H9 (cell line): ENCODE measurements around the gene HOXC6. TPM values are rescaled to one million over a fixed set of nuclear protein-coding genes. Genes with fewer than 3 reads are reported as not detected.

ENCODE experiments used
- DNase-seq: peaks from one replicate; pipeline ENCODE4 v3.0.0-alpha.2; 2017
- H2AFZ ChIP-seq: one replicate; pipeline ENCODE4 v1.6.1; 2013; ENCODE audit warnings: mild to moderate bottlenecking, low read length, control low read depth, moderate library complexity
- H2AK5ac ChIP-seq: 2 replicates; pipeline ENCODE4 v1.6.1; 2013; ENCODE audit warnings: low read length, control low read depth, mixed read lengths; ENCODE audit not compliant: insufficient read length
- H2BK120ac ChIP-seq: one replicate; pipeline ENCODE4 v1.6.1; 2013; ENCODE audit warnings: low read depth, mild to moderate bottlenecking, low read length, control low read depth, inconsistent platforms; ENCODE audit not compliant: poor library complexity, severe bottlenecking
- H2BK12ac ChIP-seq: 2 replicates; pipeline ENCODE4 v1.6.1; 2013; ENCODE audit warnings: low read length, control low read depth, mixed read lengths, low read depth; ENCODE audit not compliant: insufficient read length
- H2BK15ac ChIP-seq: 2 replicates; pipeline ENCODE4 v1.6.1; 2013; ENCODE audit warnings: low read depth, low read length, control low read depth
- H2BK20ac ChIP-seq: one replicate; pipeline ENCODE4 v1.6.1; 2013; ENCODE audit warnings: low read depth, mild to moderate bottlenecking, low read length, control low read depth, inconsistent platforms; ENCODE audit not compliant: poor library complexity, severe bottlenecking
- H2BK5ac ChIP-seq: 2 replicates; pipeline ENCODE4 v1.6.1; 2013; ENCODE audit warnings: low read length, control low read depth, mixed read lengths; ENCODE audit not compliant: insufficient read length
- H3K14ac ChIP-seq: 2 replicates; pipeline ENCODE4 v1.6.1; 2013; ENCODE audit warnings: low read length, control low read depth; ENCODE audit not compliant: insufficient read depth
- H3K18ac ChIP-seq: 2 replicates; pipeline ENCODE4 v1.6.1; 2013; ENCODE audit warnings: low read depth, mild to moderate bottlenecking, mixed read lengths, low read length, control low read depth; ENCODE audit not compliant: insufficient read length
- H3K23ac ChIP-seq: 2 replicates; pipeline ENCODE4 v1.6.1; 2013; ENCODE audit warnings: low read length, control low read depth, mixed read lengths, low read depth; ENCODE audit not compliant: insufficient read length
- H3K23me2 ChIP-seq: 2 replicates; pipeline ENCODE4 v1.6.1; 2013; ENCODE audit warnings: low read depth, mild to moderate bottlenecking, mixed read lengths, low read length, control low read depth; ENCODE audit not compliant: insufficient read length, poor library complexity, severe bottlenecking
- H3K27ac ChIP-seq: 2 replicates; pipeline ENCODE4 v1.5.1; 2013; ENCODE audit warnings: low read length, control low read depth, mixed read lengths, low read depth; ENCODE audit not compliant: insufficient read length
- H3K27me3 ChIP-seq: 2 replicates; pipeline ENCODE4 v1.6.1; 2013; ENCODE audit warnings: low read length, control low read depth, inconsistent platforms; ENCODE audit not compliant: insufficient read depth
- H3K4ac ChIP-seq: 2 replicates; pipeline ENCODE4 v1.6.1; 2013; ENCODE audit warnings: low read depth, mild to moderate bottlenecking, control low read depth, inconsistent platforms, low read length, moderate library complexity
- H3K4me1 ChIP-seq: 2 replicates; pipeline ENCODE4 v1.6.1; 2013; ENCODE audit warnings: low read length, control low read depth, inconsistent platforms; ENCODE audit not compliant: insufficient read depth
- H3K4me2 ChIP-seq: 2 replicates; pipeline ENCODE4 v1.6.1; 2013; ENCODE audit warnings: low read length, control low read depth, mixed read lengths; ENCODE audit not compliant: insufficient read length, insufficient read depth
- H3K56ac ChIP-seq: 2 replicates; pipeline ENCODE4 v1.6.1; 2013; ENCODE audit warnings: low read depth, mild to moderate bottlenecking, mixed read lengths, low read length, control low read depth; ENCODE audit not compliant: insufficient read length
- H3K79me1 ChIP-seq: 2 replicates; pipeline ENCODE4 v1.6.1; 2013; ENCODE audit warnings: low read depth, mild to moderate bottlenecking, moderate library complexity, low read length, control low read depth, inconsistent platforms; ENCODE audit not compliant: insufficient read depth, poor library complexity, severe bottlenecking
- H3K79me2 ChIP-seq: 2 replicates; pipeline ENCODE4 v1.6.1; 2013; ENCODE audit warnings: low read length, control low read depth, inconsistent platforms; ENCODE audit not compliant: insufficient read depth
- H3K9ac ChIP-seq: 2 replicates; pipeline ENCODE4 v1.6.1; 2013; ENCODE audit warnings: low read length, control low read depth, mixed read lengths; ENCODE audit not compliant: insufficient read length; ENCODE audit errors: extremely low read depth
- H3K9me3 ChIP-seq: one replicate; pipeline ENCODE4 v1.6.1; 2013; ENCODE audit warnings: low read depth, low read length, inconsistent platforms; ENCODE audit not compliant: control insufficient read depth
- H3T11ph ChIP-seq: one replicate; pipeline ENCODE4 v1.6.1; 2013; ENCODE audit warnings: mild to moderate bottlenecking, low read length, control low read depth, inconsistent platforms
- H4K20me1 ChIP-seq: one replicate; pipeline ENCODE4 v1.6.1; 2013; ENCODE audit not compliant: control insufficient read depth, insufficient read length, insufficient read depth
- H4K5ac ChIP-seq: 2 replicates; pipeline ENCODE4 v1.6.1; 2013; ENCODE audit warnings: low read depth, mild to moderate bottlenecking, mixed read lengths, low read length, control low read depth; ENCODE audit not compliant: insufficient read length
- H4K8ac ChIP-seq: replicated peaks from 2 replicates; pipeline ENCODE4 v1.6.1; 2013; ENCODE audit warnings: low read length, control low read depth, mixed read lengths, low read depth; ENCODE audit not compliant: insufficient read length
- H4K91ac ChIP-seq: 2 replicates; pipeline ENCODE4 v1.6.1; 2013; ENCODE audit warnings: low read depth, mild to moderate bottlenecking, moderate library complexity, mixed read lengths, low read length, control low read depth; ENCODE audit not compliant: insufficient read length
- H3K27ac Mint-ChIP-seq, 3 experiments: 2 replicates in 2 of 3; 3 replicates in 1 of 3; pipeline ENCODE4 v1.8.0; 2020 to 2021; ENCODE audit warnings: mixed read lengths in 3 of 3, mild to moderate bottlenecking in 1 of 3, moderate library complexity in 1 of 3
- H3K27me3 Mint-ChIP-seq: 2 replicates; pipeline ENCODE4 v1.8.0; 2021; ENCODE audit warnings: low read depth, mild to moderate bottlenecking, moderate library complexity, mixed read lengths
- H3K36me3 Mint-ChIP-seq, 3 experiments: 2 replicates in 2 of 3; 3 replicates in 1 of 3; pipeline ENCODE4 v1.8.0; 2020 to 2021; ENCODE audit warnings: low read depth in 3 of 3, mixed read lengths in 3 of 3; ENCODE audit not compliant: insufficient read depth in 1 of 3
- H3K4me1 Mint-ChIP-seq, 2 experiments: 2 replicates each; pipeline ENCODE4 v1.8.0; 2020; ENCODE audit warnings: mixed read lengths in 2 of 2
- H3K4me3 Mint-ChIP-seq, 2 experiments: 2 replicates in 1 of 2; 3 replicates in 1 of 2; pipeline ENCODE4 v1.8.0; 2020 to 2021; ENCODE audit warnings: mild to moderate bottlenecking in 2 of 2, mixed read lengths in 2 of 2, moderate library complexity in 1 of 2
- H3K9me3 Mint-ChIP-seq, 2 experiments: 2 replicates in 1 of 2; 3 replicates in 1 of 2; pipeline ENCODE4 v1.8.0; 2020; ENCODE audit warnings: mild to moderate bottlenecking in 2 of 2, mixed read lengths in 2 of 2, moderate library complexity in 1 of 2
- WGBS: extraction: QIAGEN DNeasy Blood & Tissue Kit; methylation state at CpG from one replicate; pipeline ENCODE4 v1.1.7; 2013; ENCODE audit warnings: missing lambda C conversion rate, low lambda C conversion rate, mixed read lengths; ENCODE audit not compliant: insufficient read length; ENCODE audit errors: extremely low coverage; 5-methylcytosine and 5-hydroxymethylcytosine counted together
- total RNA-seq: library from RNA; stranded (reverse); gene quantifications from 2 replicates; pipeline ENCODE4 v1.2.1, GENCODE V29; 2021
- TF ChIP-seq, protein P1 (sequence below): fragments of 200-600 bp; sonication (generic); conservative IDR thresholded peaks from 3 replicates; pipeline ENCODE4 v1.8.0; 2021; ENCODE audit warnings: antibody characterized with exemption, mild to moderate bottlenecking

HOXC6 gene
- total RNA-seq, 1 experiment from 2014 or later: not detected

DNA sequence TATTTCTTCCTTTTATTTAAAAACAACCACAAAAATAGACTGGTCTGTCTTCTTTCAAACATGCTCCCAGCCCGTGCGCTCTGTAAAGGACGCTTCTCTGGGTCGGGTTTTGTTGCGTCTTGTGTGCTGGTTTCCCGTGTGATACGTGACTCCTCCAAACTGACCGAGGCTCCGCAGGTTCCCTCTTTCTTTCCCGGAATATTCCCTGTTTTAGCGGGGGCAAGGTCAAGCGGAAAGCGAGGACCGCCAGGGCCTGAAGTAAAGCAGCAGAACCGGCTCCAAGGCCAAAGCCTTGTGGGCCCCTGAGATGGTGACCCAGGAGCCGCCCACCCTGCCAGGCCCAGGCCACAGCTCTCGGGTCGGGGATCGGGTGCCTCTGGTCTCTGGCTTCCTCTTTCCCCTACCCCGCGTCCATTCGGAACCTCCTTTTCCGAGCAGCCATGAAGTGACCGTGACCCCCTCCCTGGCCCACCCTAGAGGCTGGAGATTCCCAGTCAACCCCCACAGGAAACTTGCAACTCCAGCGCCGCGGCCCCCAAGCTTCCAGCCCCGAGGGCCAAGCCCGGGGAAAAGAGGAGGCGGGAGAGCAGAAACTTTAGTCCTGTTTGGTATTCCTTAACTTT lies 44.2 kb upstream of the HOXC6 start:
- Histone ChIP-seq H2BK120ac (no peak overlapping the region), H3K79me1 (no peaks in the 10 kb centered on the region), H3K27me3 (peaks cover 94% of the 10 kb centered on the region), H4K91ac (no peak overlapping the region), H2AK5ac (no peak overlapping the region), H2BK20ac (no peak overlapping the region), H2AFZ (no peak overlapping the region), H3K4me1 (no peaks in the 10 kb centered on the region), H3K9ac (no peak overlapping the region), H2BK12ac (no peak overlapping the region), H3K27ac (no peak overlapping the region), H2BK5ac (no peak overlapping the region), H4K20me1 (no peaks in the 10 kb centered on the region), H4K8ac (no peak overlapping the region), H3K18ac (no peak overlapping the region), H3K79me2 (no peaks in the 10 kb centered on the region), H2BK15ac (no peak overlapping the region), H3K4ac (no peak overlapping the region), H3K23me2 (no peaks in the 10 kb centered on the region), H3T11ph (no peak overlapping the region), H4K5ac (no peak overlapping the region), H3K56ac (no peak overlapping the region), H3K4me2 (no peak overlapping the region), H3K23ac (no peak overlapping the region), H3K9me3 (no peaks in the 10 kb centered on the region), H3K14ac (no peak overlapping the region)
- H3K9me3 Mint-ChIP-seq: peaks cover 6 to 14% of the 10 kb centered on the region in 2 experiments; a peak in 4 of 5 replicates
- peaks cover 3 to 8% of the 10 kb centered on the region in 2 experiments; a peak in 2 of 4 replicates for H3K4me1 Mint-ChIP-seq
- H3K4me3 Mint-ChIP-seq: no peak overlapping the region
- no peak overlapping the region for H3K27ac Mint-ChIP-seq
- no peak for DNase-seq
- TF ChIP-seq, protein P1, sequence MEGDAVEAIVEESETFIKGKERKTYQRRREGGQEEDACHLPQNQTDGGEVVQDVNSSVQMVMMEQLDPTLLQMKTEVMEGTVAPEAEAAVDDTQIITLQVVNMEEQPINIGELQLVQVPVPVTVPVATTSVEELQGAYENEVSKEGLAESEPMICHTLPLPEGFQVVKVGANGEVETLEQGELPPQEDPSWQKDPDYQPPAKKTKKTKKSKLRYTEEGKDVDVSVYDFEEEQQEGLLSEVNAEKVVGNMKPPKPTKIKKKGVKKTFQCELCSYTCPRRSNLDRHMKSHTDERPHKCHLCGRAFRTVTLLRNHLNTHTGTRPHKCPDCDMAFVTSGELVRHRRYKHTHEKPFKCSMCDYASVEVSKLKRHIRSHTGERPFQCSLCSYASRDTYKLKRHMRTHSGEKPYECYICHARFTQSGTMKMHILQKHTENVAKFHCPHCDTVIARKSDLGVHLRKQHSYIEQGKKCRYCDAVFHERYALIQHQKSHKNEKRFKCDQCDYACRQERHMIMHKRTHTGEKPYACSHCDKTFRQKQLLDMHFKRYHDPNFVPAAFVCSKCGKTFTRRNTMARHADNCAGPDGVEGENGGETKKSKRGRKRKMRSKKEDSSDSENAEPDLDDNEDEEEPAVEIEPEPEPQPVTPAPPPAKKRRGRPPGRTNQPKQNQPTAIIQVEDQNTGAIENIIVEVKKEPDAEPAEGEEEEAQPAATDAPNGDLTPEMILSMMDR: no peak
- H3K27me3 Mint-ChIP-seq: peaks cover 100% of the 10 kb centered on the region
- no peaks in the 10 kb centered on the region; a peak in 2 of 7 replicates for H3K36me3 Mint-ChIP-seq
- no CpG with 5 or more reads among the region's 30 CpGs for WGBS
